Activated B cell treated with CpG ODN at 0.5 μM for 24 hours (primary cell): ENCODE measurements around the gene TMEM165. TPM values are rescaled to one million over a fixed set of nuclear protein-coding genes. Genes with fewer than 3 reads are reported as not detected.

Experiments used
- ATAC-seq: fragments of 200-7000 bp; cut with Tn5 transposase; one replicate; pipeline ENCODE4 v1.10.0; 2021; ENCODE audit warnings: low read depth, mild to moderate bottlenecking, moderate library complexity
- CTCF ChIA-PET: fragments of 350-600 bp; sonication (Branson Sonifier 250); formaldehyde crosslinking; loops from one replicate; lab custom pipeline; 2021; ENCODE audit warnings: antibody characterized with exemption; lab: Charles Lee
- POLR2A ChIA-PET: fragments of 350-600 bp; sonication (Branson Sonifier 250); formaldehyde crosslinking; loops from one replicate; lab custom pipeline; 2021; ENCODE audit warnings: antibody characterized with exemption; lab: Charles Lee
- DNase-seq: peaks from one replicate; pipeline ENCODE4 v3.0.0; 2022
- H3K27ac Mint-ChIP-seq: one replicate; pipeline ENCODE4 v1.8.0; 2020; ENCODE audit warnings: mixed read lengths
- H3K27me3 Mint-ChIP-seq: one replicate; pipeline ENCODE4 v1.8.0; 2021; ENCODE audit warnings: mixed read lengths
- H3K36me3 Mint-ChIP-seq: one replicate; pipeline ENCODE4 v1.8.0; 2021; ENCODE audit warnings: low read depth, mixed read lengths
- H3K4me1 Mint-ChIP-seq: one replicate; pipeline ENCODE4 v1.8.0; 2021; ENCODE audit warnings: mixed read lengths
- H3K4me3 Mint-ChIP-seq: one replicate; pipeline ENCODE4 v1.8.0; 2020; ENCODE audit warnings: mild to moderate bottlenecking, mixed read lengths
- H3K9me3 Mint-ChIP-seq: one replicate; pipeline ENCODE4 v1.8.0; 2020; ENCODE audit warnings: mixed read lengths
- CTCF ChIP-seq: fragments of 200-600 bp; IDR thresholded peaks from one replicate; pipeline ENCODE4 v1.8.0; 2022; ENCODE audit warnings: antibody characterized with exemption, mild to moderate bottlenecking
- intact Hi-C: fragments of 100-400 bp; cut with micrococcal nuclease; formaldehyde crosslinking; loops from one replicate; pipeline ENCODE4 v1.15.1; 2024
- total RNA-seq: library from RNA; stranded (reverse); gene quantifications from 2 replicates; pipeline ENCODE4 v1.2.3, GENCODE V29; 2022

The TMEM165 gene
- total RNA-seq, 1 donor from 2014 or later, result 90.2 TPM

- intact Hi-C loops, result no loop called here
- H3K27me3 Mint-ChIP-seq, result no peaks in the 10 kb centered on the region
- H3K27ac Mint-ChIP-seq, result no peak overlapping the region
- H3K9me3 Mint-ChIP-seq, result no peaks in the 10 kb centered on the region
- ChIA-PET CTCF (no interaction called here), POLR2A (no interaction called here)
- DNase-seq (no peak), ATAC-seq (no peak)
- TF ChIP-seq CTCF, result no peak
- peaks cover 72% of the 10 kb centered on the region for H3K36me3 Mint-ChIP-seq
- peaks cover 5% of the 10 kb centered on the region for H3K4me1 Mint-ChIP-seq
- H3K4me3 Mint-ChIP-seq, result no peak overlapping the region
Measured at GRCh38 chr4:55439023-55439422, 43.3 kb downstream of the TMEM165 start.

GRCh38 chr4:55440786-55441185, 45.0 kb downstream of the TMEM165 start:
- no peak overlapping the region for H3K27ac Mint-ChIP-seq
- H3K4me1 Mint-ChIP-seq, result no peaks in the 10 kb centered on the region
- DNase-seq (no peak), ATAC-seq (no peak)
- no peak overlapping the region for H3K4me3 Mint-ChIP-seq
- intact Hi-C loops, result loop anchor here (10.0 kb wide), 1 partner anchor 194 kb away; the partner anchor contains the start of gene NMU
- H3K36me3 Mint-ChIP-seq, result peaks cover 55% of the 10 kb centered on the region
- no peaks in the 10 kb centered on the region for H3K27me3 Mint-ChIP-seq
- H3K9me3 Mint-ChIP-seq, result no peaks in the 10 kb centered on the region
- TF ChIP-seq CTCF, result no peak
- CTCF ChIA-PET, result no interaction called here
- POLR2A ChIA-PET, result no interaction called here

GRCh38 chr4:55442541-55442940, 46.8 kb downstream of the TMEM165 start:
- peaks cover 50% of the 10 kb centered on the region for H3K36me3 Mint-ChIP-seq
- no peaks in the 10 kb centered on the region for H3K4me1 Mint-ChIP-seq
- no peak overlapping the region for H3K27ac Mint-ChIP-seq
- no peaks in the 10 kb centered on the region for H3K27me3 Mint-ChIP-seq
- POLR2A ChIA-PET, result no interaction called here
- intact Hi-C loops, result loop anchor here (10.0 kb wide), 1 partner anchor 192 kb away; the partner anchor contains the start of gene NMU
- CTCF ChIA-PET, result no interaction called here
- no peak for TF ChIP-seq CTCF
- ATAC-seq (no peak), DNase-seq (no peak)
- H3K9me3 Mint-ChIP-seq, result no peaks in the 10 kb centered on the region
- no peak overlapping the region for H3K4me3 Mint-ChIP-seq

GRCh38 chr4:55444827-55445226, 49.1 kb downstream of the TMEM165 start:
- H3K27me3 Mint-ChIP-seq, result no peaks in the 10 kb centered on the region
- intact Hi-C loops, result loop anchor here (1.0 to 10.0 kb wide), 2 partner anchors 190 to 291 kb away; partner anchors contain the start of gene NMU
- ATAC-seq (no peak), DNase-seq (no peak)
- H3K36me3 Mint-ChIP-seq, result peaks cover 49% of the 10 kb centered on the region
- POLR2A ChIA-PET, result no interaction called here
- TF ChIP-seq CTCF, result no peak
- H3K4me3 Mint-ChIP-seq, result no peak overlapping the region
- no peaks in the 10 kb centered on the region for H3K9me3 Mint-ChIP-seq
- CTCF ChIA-PET, result interaction anchor here (0.6 to 1.5 kb wide), 4 partner anchors 50 to 421 kb away, joined by 3 to 4 read pairs (median 3); no protein-coding TSS in a partner anchor
- no peaks in the 10 kb centered on the region for H3K4me1 Mint-ChIP-seq
- H3K27ac Mint-ChIP-seq, result no peak overlapping the region

GRCh38 chr4:55445921-55446577, 50.3 kb downstream of the TMEM165 start:
- Mint-ChIP-seq H3K36me3 (peaks cover 54% of the 10 kb centered on the region), H3K27ac (no peak overlapping the region), H3K27me3 (no peaks in the 10 kb centered on the region), H3K4me1 (no peaks in the 10 kb centered on the region), H3K4me3 (no peak overlapping the region), H3K9me3 (no peaks in the 10 kb centered on the region)
- ATAC-seq, result no peak
- TF ChIP-seq CTCF, result no peak
- intact Hi-C loops, result loop anchor here (10.0 kb wide), 1 partner anchor 189 kb away; the partner anchor contains the start of gene NMU
- ChIA-PET POLR2A (interaction anchor here (0.7 kb wide), 1 partner anchor 55 kb away, joined by 3 read pairs; no protein-coding TSS in a partner anchor), CTCF (interaction anchor here (1.5 kb wide), 1 partner anchor 420 kb away, joined by 3 read pairs; no protein-coding TSS in a partner anchor)
- DNase-seq, result no peak
